ENCODE measurements around the gene ADAMTS19. TPM values are rescaled to one million over a fixed set of nuclear protein-coding genes. Genes with fewer than 3 reads are reported as not detected.

The ADAMTS19 gene
- total RNA-seq, 1 donor = 9.5 TPM

GRCh38 chr5:129496864-129497595 is 36.9 kb downstream of the ADAMTS19 start:
- H3K4me3 ChIP-seq (ENCODE audit: low read depth, low read length) = no peak overlapping the region
- TF ChIP-seq, protein P1, sequence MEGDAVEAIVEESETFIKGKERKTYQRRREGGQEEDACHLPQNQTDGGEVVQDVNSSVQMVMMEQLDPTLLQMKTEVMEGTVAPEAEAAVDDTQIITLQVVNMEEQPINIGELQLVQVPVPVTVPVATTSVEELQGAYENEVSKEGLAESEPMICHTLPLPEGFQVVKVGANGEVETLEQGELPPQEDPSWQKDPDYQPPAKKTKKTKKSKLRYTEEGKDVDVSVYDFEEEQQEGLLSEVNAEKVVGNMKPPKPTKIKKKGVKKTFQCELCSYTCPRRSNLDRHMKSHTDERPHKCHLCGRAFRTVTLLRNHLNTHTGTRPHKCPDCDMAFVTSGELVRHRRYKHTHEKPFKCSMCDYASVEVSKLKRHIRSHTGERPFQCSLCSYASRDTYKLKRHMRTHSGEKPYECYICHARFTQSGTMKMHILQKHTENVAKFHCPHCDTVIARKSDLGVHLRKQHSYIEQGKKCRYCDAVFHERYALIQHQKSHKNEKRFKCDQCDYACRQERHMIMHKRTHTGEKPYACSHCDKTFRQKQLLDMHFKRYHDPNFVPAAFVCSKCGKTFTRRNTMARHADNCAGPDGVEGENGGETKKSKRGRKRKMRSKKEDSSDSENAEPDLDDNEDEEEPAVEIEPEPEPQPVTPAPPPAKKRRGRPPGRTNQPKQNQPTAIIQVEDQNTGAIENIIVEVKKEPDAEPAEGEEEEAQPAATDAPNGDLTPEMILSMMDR (IDR thresholded peaks at IDR 0.05; ENCODE audit: insufficient read depth, low read depth, low read length) = no peak
- no peak for DNase-seq (ENCODE audit: low read depth)

DNA sequence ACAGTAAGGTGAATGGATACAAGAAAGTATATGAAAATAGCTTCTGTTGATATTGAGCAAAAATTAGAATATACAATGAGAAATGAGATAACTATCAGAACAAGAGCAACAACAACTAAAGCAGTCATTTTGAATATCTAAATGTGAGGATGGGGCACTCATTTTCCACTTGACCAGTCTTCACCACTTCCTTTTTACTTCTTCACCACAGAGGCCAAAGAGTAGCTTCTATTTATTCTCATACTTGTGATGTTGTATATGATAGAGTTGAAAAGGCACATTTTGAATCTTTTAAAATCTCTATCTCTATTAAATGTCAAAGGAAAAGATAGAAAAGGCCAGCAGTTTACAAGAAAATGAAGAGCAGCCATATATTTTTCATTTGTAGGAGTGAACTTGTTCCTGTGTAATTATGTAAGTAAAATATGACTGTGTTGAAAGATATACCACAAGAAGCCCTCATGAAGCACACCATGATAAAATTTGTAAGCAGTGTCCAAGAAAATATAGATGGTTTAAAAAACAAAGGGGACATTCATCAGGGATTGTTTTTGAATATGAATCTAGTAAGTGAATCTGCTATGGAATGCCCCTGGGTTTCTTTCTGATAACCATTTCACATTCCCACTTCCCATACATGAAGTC is 39.2 kb downstream of the ADAMTS19 start:
- DNase-seq (ENCODE audit: low read depth) = no peak
- H3K4me3 ChIP-seq (ENCODE audit: low read depth, low read length) = no peak overlapping the region
- TF ChIP-seq, protein P1 (IDR thresholded peaks at IDR 0.05; ENCODE audit: insufficient read depth, low read depth, low read length) = no peak

- TF ChIP-seq, protein P1 (IDR thresholded peaks at IDR 0.05; ENCODE audit: insufficient read depth, low read depth, low read length) = no peak
- no peak overlapping the region for H3K4me3 ChIP-seq (ENCODE audit: low read depth, low read length)
- no peak for DNase-seq (ENCODE audit: low read depth)
Observed at GRCh38 chr5:129500101-129500500, 40.0 kb downstream of the ADAMTS19 start.

DNA sequence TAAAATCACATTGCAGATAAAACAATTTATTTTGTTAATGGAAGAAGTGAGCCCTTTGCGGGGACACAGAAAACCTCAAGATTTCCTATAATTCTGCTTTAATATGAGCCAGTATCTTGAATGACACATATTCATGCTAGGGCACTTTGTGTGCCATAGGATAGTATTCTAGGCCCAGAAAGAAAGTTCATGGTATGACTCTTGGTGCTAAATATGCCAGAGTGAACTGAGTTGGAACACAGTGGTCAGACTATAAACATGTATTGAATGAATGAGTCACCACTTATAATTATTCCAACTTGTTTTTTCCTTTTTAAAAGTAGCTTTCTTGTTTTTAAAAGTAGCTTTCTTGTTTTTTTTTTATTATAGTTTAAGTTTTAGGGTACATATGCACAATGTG is 46.0 kb downstream of the ADAMTS19 start:
- peak; percentile 41 for DNase-seq (ENCODE audit: low read depth)
- TF ChIP-seq, protein P1 (IDR thresholded peaks at IDR 0.05; ENCODE audit: insufficient read depth, low read depth, low read length) = no peak
- H3K4me3 ChIP-seq (ENCODE audit: low read depth, low read length) = no peak overlapping the region

GRCh38 chr5:129506950-129507349 is 46.9 kb downstream of the ADAMTS19 start:
- no peak overlapping the region for H3K4me3 ChIP-seq (ENCODE audit: low read depth, low read length)
- TF ChIP-seq, protein P1 (IDR thresholded peaks at IDR 0.05; ENCODE audit: insufficient read depth, low read depth, low read length) = no peak
- no peak for DNase-seq (ENCODE audit: low read depth)

DNA sequence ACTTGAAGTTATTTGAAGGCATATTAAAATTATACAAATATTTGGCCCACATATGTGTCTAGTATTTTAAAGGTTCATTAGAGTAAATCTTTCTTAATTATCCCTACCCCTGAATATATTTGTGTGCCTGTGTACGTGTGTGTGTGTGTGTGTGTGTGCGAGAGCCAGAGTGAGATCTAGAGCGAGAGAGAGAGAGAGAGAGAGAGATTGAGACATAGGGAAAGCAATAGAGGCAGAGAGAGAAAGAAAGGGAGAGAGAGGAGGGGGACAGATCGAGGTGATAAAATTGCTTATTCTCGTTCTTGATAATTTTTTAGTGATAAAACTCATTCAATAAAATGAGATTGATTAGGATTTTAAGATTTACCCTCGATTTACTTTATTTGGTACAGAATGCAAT is 47.4 kb downstream of the ADAMTS19 start:
- DNase-seq (ENCODE audit: low read depth) = no peak
- H3K4me3 ChIP-seq (ENCODE audit: low read depth, low read length) = no peak overlapping the region
- TF ChIP-seq, protein P1 (IDR thresholded peaks at IDR 0.05; ENCODE audit: insufficient read depth, low read depth, low read length) = no peak

Measured in fibroblast of villous mesenchyme (primary cell).